B cell (primary cell): ENCODE data around the gene TMBIM1. TPM values are rescaled to one million over a fixed set of nuclear protein-coding genes. Genes with fewer than 3 reads are reported as not detected.

Experiments used
- ATAC-seq: fragments of 200-7000 bp; cut with Tn5 transposase; one replicate; pipeline ENCODE4 v1.10.0; 2021; ENCODE audit warnings: low read depth, mild to moderate bottlenecking, moderate number of reproducible peaks, moderate library complexity
- CTCF ChIA-PET: fragments of 350-600 bp; sonication (Branson Sonifier 250); formaldehyde crosslinking; loops from one replicate; lab custom pipeline; 2021; ENCODE audit warnings: antibody characterized with exemption, inconsistent platforms; lab: Charles Lee
- POLR2A ChIA-PET: fragments of 350-600 bp; sonication (Branson Sonifier 250); formaldehyde crosslinking; loops from one replicate; lab custom pipeline; 2021; ENCODE audit warnings: antibody characterized with exemption; lab: Charles Lee
- DNase-seq: peaks from one replicate; pipeline ENCODE4 v3.0.0; 2013
- H2AFZ ChIP-seq: 2 replicates; pipeline ENCODE4 v1.6.1; 2012; ENCODE audit warnings: mild to moderate bottlenecking, low read depth, low read length; ENCODE audit not compliant: insufficient read depth, poor library complexity, severe bottlenecking
- H3K27ac ChIP-seq, 2 donors: 1 replicate in 1 of 2; 2 replicates in 1 of 2; pipeline ENCODE4 v1.5.1; 2012 to 2013; ENCODE audit warnings: low read length in 2 of 2, mild to moderate bottlenecking in 2 of 2, moderate library complexity in 1 of 2
- H3K27me3 ChIP-seq, 4 experiments: fragments of 200-600 bp in 1 of 4; sonication (generic) in 1 of 4; replicated peaks in 1 of 4; 1 replicate in 2 of 4; 2 replicates in 2 of 4; pipeline versions ENCODE4 v1.6.1 to v1.7.0; 2013 to 2016; ENCODE audit warnings: low read length in 3 of 4, mild to moderate bottlenecking in 2 of 4, mixed read lengths in 1 of 4, moderate library complexity in 1 of 4; ENCODE audit not compliant: insufficient read depth in 4 of 4, control insufficient read depth in 3 of 4; ENCODE audit errors: control extremely low read depth in 1 of 4
- H3K36me3 ChIP-seq, 2 experiments: replicated peaks in 1 of 2; 1 replicate in 1 of 2; 2 replicates in 1 of 2; pipeline versions ENCODE4 v1.6.1 to v1.7.1; 2013; ENCODE audit warnings: low read length in 1 of 2; ENCODE audit not compliant: insufficient read depth in 2 of 2, control insufficient read depth in 1 of 2; ENCODE audit errors: control extremely low read depth in 1 of 2, extremely low read depth in 1 of 2
- H3K4me1 ChIP-seq, 2 donors: fragments of 200-600 bp in 1 of 2; sonication (generic) in 1 of 2; 1 replicate in 1 of 2; 2 replicates in 1 of 2; pipeline versions ENCODE4 v1.5.1 to v1.6.1; 2013 to 2017; ENCODE audit warnings: low read length in 2 of 2; ENCODE audit not compliant: control insufficient read depth in 2 of 2, insufficient read depth in 2 of 2
- H3K4me2 ChIP-seq: replicated peaks from 2 replicates; pipeline ENCODE3; 2012; ENCODE audit warnings: mild to moderate bottlenecking, low read depth, low read length; ENCODE audit not compliant: poor library complexity, severe bottlenecking
- H3K4me3 ChIP-seq, 5 experiments: fragments of 200-600 bp in 1 of 5; sonication (generic) in 1 of 5; 1 replicate in 3 of 5; 2 replicates in 2 of 5; pipeline versions ENCODE4 v1.5.1 to v1.7.0; 2011 to 2016; ENCODE audit warnings: low read length in 4 of 5, mild to moderate bottlenecking in 4 of 5, low read depth in 2 of 5, control low read depth in 1 of 5, moderate library complexity in 1 of 5; ENCODE audit not compliant: insufficient read depth in 1 of 5; ENCODE audit errors: control extremely low read depth in 1 of 5, extremely low read depth in 1 of 5
- H3K79me2 ChIP-seq: fragments of 200-600 bp; sonication (generic); one replicate; pipeline ENCODE4 v1.6.0; 2016; ENCODE audit warnings: low read length; ENCODE audit not compliant: control insufficient read depth, insufficient read depth
- H3K9ac ChIP-seq: fragments of 200-600 bp; sonication (generic); 2 replicates; pipeline ENCODE4 v1.6.1; 2017; ENCODE audit warnings: mild to moderate bottlenecking, low read length, moderate library complexity
- H3K9me3 ChIP-seq, 3 donors: one replicate each; pipeline versions ENCODE4 v1.6.1 to v1.7.1; 2013; ENCODE audit warnings: low read length in 2 of 3; ENCODE audit not compliant: control insufficient read depth in 2 of 3, insufficient read depth in 1 of 3; ENCODE audit errors: control extremely low read depth in 1 of 3
- H4K20me1 ChIP-seq: 2 replicates; pipeline ENCODE4 v1.6.0; 2012; ENCODE audit warnings: mild to moderate bottlenecking, low read length; ENCODE audit not compliant: insufficient read depth, control insufficient read depth, poor library complexity, severe bottlenecking
- H3K27ac Mint-ChIP-seq: one replicate; pipeline ENCODE4 v1.8.0; 2021; ENCODE audit warnings: mixed read lengths
- H3K27me3 Mint-ChIP-seq: one replicate; pipeline ENCODE4 v1.8.0; 2021; ENCODE audit warnings: mixed read lengths
- H3K4me1 Mint-ChIP-seq: one replicate; pipeline ENCODE4 v1.8.0; 2021; ENCODE audit warnings: mixed read lengths
- H3K4me3 Mint-ChIP-seq: one replicate; pipeline ENCODE4 v1.8.0; 2021; ENCODE audit warnings: mixed read lengths
- H3K9me3 Mint-ChIP-seq: one replicate; pipeline ENCODE4 v1.8.0; 2022; ENCODE audit warnings: mixed read lengths; ENCODE audit not compliant: insufficient read depth
- EZH2 ChIP-seq: IDR thresholded peaks from 2 replicates; pipeline ENCODE4 v1.6.1; 2012; ENCODE audit warnings: borderline replicate concordance, low read depth, mild to moderate bottlenecking, moderate library complexity, low read length; ENCODE audit not compliant: insufficient read depth, poor library complexity, severe bottlenecking
- WGBS: methylation state at CpG from one replicate; pipeline ENCODE4 v1.1.5; 2013; ENCODE audit warnings: missing lambda C conversion rate; ENCODE audit not compliant: insufficient coverage; 5-methylcytosine and 5-hydroxymethylcytosine counted together
- intact Hi-C: fragments of 100-400 bp; cut with micrococcal nuclease; formaldehyde crosslinking; loops from one replicate; pipeline ENCODE4 v1.10.0; 2022
- polyA plus RNA-seq: library from polyadenylated mRNA; depleted of rRNA; stranded (reverse); fragments of >200 nt; gene quantifications from 2 replicates; pipeline ENCODE4 v1.2.3, GENCODE V29; 2012
- total RNA-seq, 2 donors: library from RNA; stranded (reverse); fragments of 120-200 nt in 1 of 2; gene quantifications; 1 replicate in 1 of 2; 2 replicates in 1 of 2; pipeline versions ENCODE4 v1.2.3 to v1.2.4, GENCODE V29; 2013 to 2022
- TF ChIP-seq, protein P1 (sequence below): fragments of 200-600 bp; IDR thresholded peaks from one replicate; pipeline ENCODE4 v1.8.0; 2022; ENCODE audit warnings: antibody characterized with exemption, mild to moderate bottlenecking

TMBIM1 gene
- total and polyA plus RNA-seq, 2 donors (not counting 1 experiment from before 2014, with no cell fraction given), result 68.7 to 137 TPM

DNA sequence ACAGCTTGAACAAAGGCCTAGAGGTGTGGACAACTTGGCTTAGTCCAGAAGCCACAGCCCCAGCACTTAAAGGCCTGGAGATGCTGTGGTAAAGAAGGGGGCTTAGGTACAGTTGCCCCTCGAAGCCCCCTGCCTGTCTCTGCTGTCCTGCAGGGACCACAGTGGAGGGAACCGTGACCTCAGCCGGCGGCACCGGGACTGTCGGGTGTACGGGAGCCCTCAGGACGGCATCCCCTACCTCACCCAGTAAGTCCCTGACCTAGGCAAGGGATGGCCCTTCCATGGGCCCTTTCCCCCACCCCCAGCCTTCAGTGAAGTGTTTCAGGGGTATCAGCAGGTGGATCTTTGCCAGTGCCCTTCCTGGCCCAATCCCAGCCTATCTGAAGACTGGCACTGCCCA is 49.1 kb upstream of the TMBIM1 start:
- Histone ChIP-seq H2AFZ (no peak overlapping the region), H3K9ac (no peak overlapping the region), H3K27ac (no peak overlapping the region), H3K4me1 (no peaks in the 10 kb centered on the region), H3K4me3 (no peak overlapping the region), H4K20me1 (no peaks in the 10 kb centered on the region), H3K27me3 (no peaks in the 10 kb centered on the region), H3K79me2 (no peaks in the 10 kb centered on the region), H3K36me3 (no peaks in the 10 kb centered on the region), H3K4me2 (no peak overlapping the region), H3K9me3 (no peaks in the 10 kb centered on the region)
- 93% methylated on average over 8 of the region's 8 CpGs for WGBS
- POLR2A ChIA-PET, result no interaction called here
- TF ChIP-seq EZH2, result no peak
- TF ChIP-seq, protein P1, sequence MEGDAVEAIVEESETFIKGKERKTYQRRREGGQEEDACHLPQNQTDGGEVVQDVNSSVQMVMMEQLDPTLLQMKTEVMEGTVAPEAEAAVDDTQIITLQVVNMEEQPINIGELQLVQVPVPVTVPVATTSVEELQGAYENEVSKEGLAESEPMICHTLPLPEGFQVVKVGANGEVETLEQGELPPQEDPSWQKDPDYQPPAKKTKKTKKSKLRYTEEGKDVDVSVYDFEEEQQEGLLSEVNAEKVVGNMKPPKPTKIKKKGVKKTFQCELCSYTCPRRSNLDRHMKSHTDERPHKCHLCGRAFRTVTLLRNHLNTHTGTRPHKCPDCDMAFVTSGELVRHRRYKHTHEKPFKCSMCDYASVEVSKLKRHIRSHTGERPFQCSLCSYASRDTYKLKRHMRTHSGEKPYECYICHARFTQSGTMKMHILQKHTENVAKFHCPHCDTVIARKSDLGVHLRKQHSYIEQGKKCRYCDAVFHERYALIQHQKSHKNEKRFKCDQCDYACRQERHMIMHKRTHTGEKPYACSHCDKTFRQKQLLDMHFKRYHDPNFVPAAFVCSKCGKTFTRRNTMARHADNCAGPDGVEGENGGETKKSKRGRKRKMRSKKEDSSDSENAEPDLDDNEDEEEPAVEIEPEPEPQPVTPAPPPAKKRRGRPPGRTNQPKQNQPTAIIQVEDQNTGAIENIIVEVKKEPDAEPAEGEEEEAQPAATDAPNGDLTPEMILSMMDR, result no peak
- H3K27me3 Mint-ChIP-seq, result no peaks in the 10 kb centered on the region
- no peaks in the 10 kb centered on the region for H3K4me1 Mint-ChIP-seq
- CTCF ChIA-PET, result no interaction called here
- no peak overlapping the region for H3K4me3 Mint-ChIP-seq
- no peak for DNase-seq
- ATAC-seq, result no peak
- H3K27ac Mint-ChIP-seq, result no peak overlapping the region
- intact Hi-C loops, result no loop called here
- H3K9me3 Mint-ChIP-seq, result no peaks in the 10 kb centered on the region

DNA sequence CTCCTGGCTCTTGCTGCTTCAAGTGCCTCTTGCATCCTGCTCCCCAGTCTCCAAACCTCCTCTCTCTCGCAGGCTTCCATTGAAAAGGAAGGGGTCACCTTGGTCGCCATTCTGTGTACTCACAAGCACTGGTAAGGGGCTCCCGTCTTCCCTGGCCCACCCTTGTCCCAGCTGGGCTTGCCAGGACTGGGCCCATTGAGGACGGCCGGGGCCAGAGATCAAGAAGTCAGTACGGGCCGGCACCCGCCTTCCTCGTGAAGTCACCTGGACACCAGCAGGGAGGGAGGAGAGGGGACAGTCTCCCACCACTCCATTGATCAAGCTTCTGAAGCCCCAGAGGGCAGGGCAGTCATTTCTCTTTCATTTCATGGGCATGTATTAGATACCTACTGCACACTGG is 48.4 kb upstream of the TMBIM1 start:
- ChIA-PET POLR2A (no interaction called here), CTCF (no interaction called here)
- no peaks in the 10 kb centered on the region for H3K36me3 ChIP-seq
- no peak overlapping the region for H3K9ac ChIP-seq
- H3K27ac ChIP-seq, result no peak overlapping the region
- H3K27me3 ChIP-seq, result no peaks in the 10 kb centered on the region
- intact Hi-C loops, result no loop called here
- Mint-ChIP-seq H3K27me3 (no peaks in the 10 kb centered on the region), H3K9me3 (no peaks in the 10 kb centered on the region), H3K4me3 (no peak overlapping the region), H3K27ac (no peak overlapping the region), H3K4me1 (no peaks in the 10 kb centered on the region)
- H2AFZ ChIP-seq, result no peak overlapping the region
- H3K4me2 ChIP-seq, result no peak overlapping the region
- TF ChIP-seq EZH2, result no peak
- TF ChIP-seq, protein P1, result no peak
- no peaks in the 10 kb centered on the region for H4K20me1 ChIP-seq
- H3K79me2 ChIP-seq, result no peaks in the 10 kb centered on the region
- no peaks in the 10 kb centered on the region for H3K9me3 ChIP-seq
- ATAC-seq (no peak), DNase-seq (no peak)
- H3K4me1 ChIP-seq, result no peaks in the 10 kb centered on the region
- 100% methylated on average over 4 of the region's 9 CpGs for WGBS
- no peak overlapping the region for H3K4me3 ChIP-seq
